KBM-7 (cell line): ENCODE data around the gene FAM83C.
"Not testable (repeated sequence)": the region's sequence is repeated elsewhere in the genome, so short reads cannot be mapped to it uniquely, and the experiment has no call there.

Experiments
- DNase-seq: peaks from one replicate; pipeline ENCODE4 v3.0.0-alpha.2; 2015
- in situ Hi-C: fragments of 300-500 bp; cut with MboI; formaldehyde crosslinking; loops from 2 replicates; pipeline ENCODE4 v1.14.3; 2020; ENCODE audit warnings: low sequenced_read_pairs, low pct_unique_long_range_greater_than_20kb, mixed read lengths

Gene FAM83C

GRCh38 chr20:35319871-35320197 lies 27.6 kb upstream of the FAM83C start:
- no peak for DNase-seq
- in situ Hi-C loops = no loop called here

GRCh38 chr20:35319192-35319870 lies 27.1 kb upstream of the FAM83C start:
- no peak for DNase-seq

GRCh38 chr20:35318502-35319157 lies 26.4 kb upstream of the FAM83C start:
- DNase-seq = no peak
- in situ Hi-C loops = no loop called here

More at GRCh38 chr20:35319192-35319870, 27.1 kb upstream of the FAM83C start:
- in situ Hi-C loops = no loop called here

- no peak for DNase-seq
- in situ Hi-C loops = no loop called here
Measured at GRCh38 chr20:35317416-35318210, 25.4 kb upstream of the FAM83C start.

- no peak for DNase-seq
- in situ Hi-C loops = no loop called here
Measured at GRCh38 chr20:35316086-35316485, 23.9 kb upstream of the FAM83C start.

- in situ Hi-C loops, DNase-seq: not testable (repeated sequence)
Measured at GRCh38 chr20:35315632-35316020, 23.4 kb upstream of the FAM83C start.

GRCh38 chr20:35314816-35315631 lies 22.8 kb upstream of the FAM83C start:
- in situ Hi-C loops = no loop called here
- DNase-seq = peak; percentile 32

GRCh38 chr20:35312318-35312717 lies 20.1 kb upstream of the FAM83C start:
- in situ Hi-C loops = no loop called here

GRCh38 chr20:35311822-35312221 lies 19.6 kb upstream of the FAM83C start:
- in situ Hi-C loops = no loop called here
- no peak for DNase-seq

More at GRCh38 chr20:35312318-35312717, 20.1 kb upstream of the FAM83C start:
- DNase-seq = peak; percentile 43

- in situ Hi-C loops = no loop called here
- DNase-seq = no peak
Measured at GRCh38 chr20:35311409-35311808, 19.2 kb upstream of the FAM83C start.

- no peak for DNase-seq
- in situ Hi-C loops = no loop called here
Measured at GRCh38 chr20:35307666-35308653, 15.7 kb upstream of the FAM83C start.

- in situ Hi-C loops = no loop called here
- peak; percentile 56 for DNase-seq
Measured at GRCh38 chr20:35306931-35307517, 14.8 kb upstream of the FAM83C start.

GRCh38 chr20:35305682-35306556 lies 13.7 kb upstream of the FAM83C start:
- DNase-seq = no peak
- in situ Hi-C loops = no loop called here

GRCh38 chr20:35304956-35305355 lies 12.7 kb upstream of the FAM83C start:
- in situ Hi-C loops = no loop called here
- DNase-seq = no peak

GRCh38 chr20:35303735-35304491 lies 11.7 kb upstream of the FAM83C start:
- peak; percentile 95 for DNase-seq
- in situ Hi-C loops = no loop called here

GRCh38 chr20:35303382-35303734 lies 11.1 kb upstream of the FAM83C start:
- in situ Hi-C loops = no loop called here
- DNase-seq = no peak
